HG02763 (cell line): ENCODE results near the gene CCSER1.

Experiments
- ATAC-seq: cut with Tn5 transposase; IDR thresholded peaks from one replicate; pipeline ENCODE4 v1.9.1; 2021; ENCODE audit warnings: mild to moderate bottlenecking, moderate library complexity; ENCODE audit not compliant: unreplicated experiment

Gene CCSER1

GRCh38 chr4:90127223-90127705, at the start of gene CCSER1:
CCSER1 (plus strand) TSS chr4:90127394.
- peak; percentile 75 for ATAC-seq

- no peak for ATAC-seq
These were observed 48.8 kb upstream of the CCSER1 start for GRCh38 chr4:90078440-90078839.

- ATAC-seq: no peak
These were observed 47.1 kb upstream of the CCSER1 start for GRCh38 chr4:90080116-90080515.

- no peak for ATAC-seq
These were observed 45.6 kb upstream of the CCSER1 start for GRCh38 chr4:90081432-90082144.

GRCh38 chr4:90082449-90082848, 44.7 kb upstream of the CCSER1 start:
- no peak for ATAC-seq

- ATAC-seq: no peak
These were observed 42.8 kb upstream of the CCSER1 start for GRCh38 chr4:90084277-90084966.

- no peak for ATAC-seq
These were observed 42.3 kb upstream of the CCSER1 start for GRCh38 chr4:90084967-90085295.

GRCh38 chr4:90093526-90093925, 33.7 kb upstream of the CCSER1 start:
- ATAC-seq: no peak

- ATAC-seq: no peak
These were observed 32.2 kb upstream of the CCSER1 start for GRCh38 chr4:90095000-90095399.

- ATAC-seq: peak; percentile 59
These were observed 27.4 kb upstream of the CCSER1 start for GRCh38 chr4:90099812-90100211.

GRCh38 chr4:90103991-90104390, 23.2 kb upstream of the CCSER1 start:
- ATAC-seq: no peak

GRCh38 chr4:90105274-90105673, 21.9 kb upstream of the CCSER1 start:
- no peak for ATAC-seq

GRCh38 chr4:90112715-90113114, 14.5 kb upstream of the CCSER1 start:
- no peak for ATAC-seq

GRCh38 chr4:90113881-90114457, 13.2 kb upstream of the CCSER1 start:
- ATAC-seq: no peak

- ATAC-seq: peak; percentile 81
These were observed 8.5 kb upstream of the CCSER1 start for GRCh38 chr4:90118527-90119195.

GRCh38 chr4:90120037-90120436, 7.2 kb upstream of the CCSER1 start:
- ATAC-seq: no peak

- ATAC-seq: no peak
These were observed 6.4 kb upstream of the CCSER1 start for GRCh38 chr4:90120815-90121214.

- no peak for ATAC-seq
These were observed 5.4 kb upstream of the CCSER1 start for GRCh38 chr4:90121676-90122354.

- ATAC-seq: no peak
These were observed 4.8 kb upstream of the CCSER1 start for GRCh38 chr4:90122355-90122748.

- ATAC-seq: no peak
These were observed 2.9 kb upstream of the CCSER1 start for GRCh38 chr4:90124276-90124675.

- no peak for ATAC-seq
These were observed 389 bp upstream of the CCSER1 start for GRCh38 chr4:90126805-90127204.
